A549 (cell line): Measurements from ENCODE around the gene MRPL44. TPM values are rescaled to one million over a fixed set of nuclear protein-coding genes. Genes with fewer than 3 reads are reported as not detected.
A peak's percentile ranks its signal among the peaks of the same experiment; 100 is the strongest.

Experiments
- ATAC-seq, 2 experiments: fragments of 200-7000 bp in 1 of 2; fragments of >200 bp in 1 of 2; cut with Nextera tagmentation in 1 of 2; cut with Tn5 transposase in 1 of 2; 3 replicates each; pipeline versions ENCODE4 v1.8.0 to v1.9.1; 2018 to 2020; ENCODE audit warnings: mild to moderate bottlenecking in 1 of 2, moderate library complexity in 1 of 2
- CTCF ChIA-PET: fragments of 300-600 bp; sonication (Branson Sonifier 250); formaldehyde crosslinking; extraction: SDS; loops from one replicate; lab custom pipeline; 2021; ENCODE audit warnings: antibody characterized with exemption, inconsistent platforms; lab: Yijun Ruan, JAX
- POLR2A ChIA-PET: fragments of 350-600 bp; formaldehyde crosslinking; extraction: SDS; loops from one replicate; lab custom pipeline; 2021; ENCODE audit warnings: antibody characterized with exemption, inconsistent platforms; lab: Yijun Ruan, JAX
- DNase-seq, 2 experiments: peaks; one replicate each; pipeline versions ENCODE4 v3.0.0 to v3.0.0-alpha.2; 2011 to 2016; ENCODE audit warnings: low read depth in 1 of 2, low spot score in 1 of 2
- FAIRE-seq: peaks from 2 replicates; lab custom pipeline; 2011; peaks lifted over from hg19 to GRCh38; lab: Jason Lieb, UNC
- H3K27ac ChIP-seq, 2 experiments: fragments of >200 bp; sonication (Bioruptor Twin); formaldehyde crosslinking; 3 replicates each; pipeline ENCODE4 v1.5.1; 2016 to 2017
- H3K4me1 ChIP-seq: fragments of >200 bp; sonication (Bioruptor Twin); formaldehyde crosslinking; 3 replicates; pipeline ENCODE4 v1.6.1; 2016
- H3K4me2 ChIP-seq: fragments of >200 bp; sonication (Bioruptor Twin); formaldehyde crosslinking; 3 replicates; pipeline ENCODE4 v1.6.1; 2016
- H3K4me3 ChIP-seq: fragments of >200 bp; sonication (Bioruptor Twin); formaldehyde crosslinking; 3 replicates; pipeline ENCODE4 v1.5.1; 2016
- H3K9me3 ChIP-seq: fragments of >200 bp; sonication (Bioruptor Twin); formaldehyde crosslinking; 3 replicates; pipeline ENCODE4 v1.6.1; 2016
- BCL3 ChIP-seq: fragments of >200 bp; sonication (Bioruptor Twin); formaldehyde crosslinking; IDR thresholded peaks from 3 replicates; pipeline ENCODE4 v1.6.1; 2016
- FOXS1 ChIP-seq: fragments of 250-450 bp; sonication (Bioruptor Pico); IDR thresholded peaks from 2 replicates; pipeline ENCODE4 v1.5.0; 2020; ENCODE audit warnings: mild to moderate bottlenecking, moderate library complexity
- HMGXB4 ChIP-seq: fragments of 250-450 bp; sonication (Bioruptor Pico); IDR thresholded peaks from 2 replicates; pipeline ENCODE4 v1.5.0; 2021; ENCODE audit warnings: mild to moderate bottlenecking, moderate library complexity, borderline replicate concordance
- JUN ChIP-seq, 2 experiments: fragments of >200 bp; sonication (Bioruptor Twin); formaldehyde crosslinking; IDR thresholded peaks; 2 replicates in 1 of 2; 3 replicates in 1 of 2; pipeline ENCODE4 v1.6.1; 2016 to 2017
- KDM1A ChIP-seq: fragments of 200-600 bp; sonication (generic); IDR thresholded peaks from 2 replicates; pipeline ENCODE4 v1.6.1; 2016; ENCODE audit warnings: low read depth, mild to moderate bottlenecking
- MAFK ChIP-seq: fragments of 450-650 bp; IDR thresholded peaks from 2 replicates; pipeline ENCODE4 v1.6.1; 2014; ENCODE audit not compliant: partially characterized antibody
- PHF8 ChIP-seq: fragments of 200-600 bp; sonication (generic); IDR thresholded peaks from 2 replicates; pipeline ENCODE4 v1.6.1; 2016; ENCODE audit warnings: low read depth, mild to moderate bottlenecking, antibody characterized with exemption, moderate library complexity, borderline replicate concordance
- RARB ChIP-seq: fragments of 250-450 bp; sonication (Bioruptor Pico); IDR thresholded peaks from 2 replicates; pipeline ENCODE4 v1.8.0; 2021; ENCODE audit warnings: mild to moderate bottlenecking, moderate library complexity
- RFX5 ChIP-seq: fragments of 450-650 bp; IDR thresholded peaks from 2 replicates; pipeline ENCODE4 v1.7.1; 2014; ENCODE audit warnings: antibody characterized with exemption, mild to moderate bottlenecking, moderate library complexity
- SMC3 ChIP-seq: fragments of >200 bp; sonication (Bioruptor Twin); formaldehyde crosslinking; IDR thresholded peaks from 3 replicates; pipeline ENCODE4 v1.6.1; 2018; ENCODE audit warnings: inconsistent platforms
- SREBF2 ChIP-seq: fragments of 450-650 bp; IDR thresholded peaks from 2 replicates; pipeline ENCODE4 v1.6.1; 2014; ENCODE audit warnings: mild to moderate bottlenecking, moderate library complexity
- USF2 ChIP-seq: fragments of 450-650 bp; IDR thresholded peaks from 2 replicates; pipeline ENCODE4 v1.6.1; 2014; ENCODE audit warnings: antibody characterized with exemption
- ZSCAN20 ChIP-seq: fragments of 250-450 bp; sonication (Bioruptor Pico); IDR thresholded peaks from 2 replicates; pipeline ENCODE4 v1.8.0; 2022; ENCODE audit warnings: mild to moderate bottlenecking, moderate library complexity
- WGBS: methylation state at CpG from one replicate; pipeline ENCODE4 v1.1.6; 2017; ENCODE audit errors: missing lambda C conversion rate; 5-methylcytosine and 5-hydroxymethylcytosine counted together
- polyA plus RNA-seq, 4 experiments: library from polyadenylated mRNA; depleted of rRNA in 3 of 4; stranded (reverse); fragments of >200 nt; fragmentation: RNase III in 1 of 4; extraction: RNeasy Plus Mini Kit Qiagen cat#74134 plus additional on column Dnase treatment in 1 of 4; gene quantifications; 2 replicates in 3 of 4; 3 replicates in 1 of 4; pipeline ENCODE4 v1.2.3, GENCODE V29; 2011 to 2017
- TF ChIP-seq, protein P1 (sequence below): fragments of >200 bp; sonication (Bioruptor Twin); formaldehyde crosslinking; IDR thresholded peaks from 2 replicates; pipeline ENCODE4 v1.6.1; 2016
- TF ChIP-seq, protein P2 (sequence below): fragments of >200 bp; sonication (Bioruptor Twin); formaldehyde crosslinking; IDR thresholded peaks from 3 replicates; pipeline ENCODE4 v1.5.1; 2016

Gene MRPL44
- polyA plus RNA-seq, 2 of the 4 experiments (the other 2 are of a cell fraction): 39.0 to 39.2 TPM

DNA sequence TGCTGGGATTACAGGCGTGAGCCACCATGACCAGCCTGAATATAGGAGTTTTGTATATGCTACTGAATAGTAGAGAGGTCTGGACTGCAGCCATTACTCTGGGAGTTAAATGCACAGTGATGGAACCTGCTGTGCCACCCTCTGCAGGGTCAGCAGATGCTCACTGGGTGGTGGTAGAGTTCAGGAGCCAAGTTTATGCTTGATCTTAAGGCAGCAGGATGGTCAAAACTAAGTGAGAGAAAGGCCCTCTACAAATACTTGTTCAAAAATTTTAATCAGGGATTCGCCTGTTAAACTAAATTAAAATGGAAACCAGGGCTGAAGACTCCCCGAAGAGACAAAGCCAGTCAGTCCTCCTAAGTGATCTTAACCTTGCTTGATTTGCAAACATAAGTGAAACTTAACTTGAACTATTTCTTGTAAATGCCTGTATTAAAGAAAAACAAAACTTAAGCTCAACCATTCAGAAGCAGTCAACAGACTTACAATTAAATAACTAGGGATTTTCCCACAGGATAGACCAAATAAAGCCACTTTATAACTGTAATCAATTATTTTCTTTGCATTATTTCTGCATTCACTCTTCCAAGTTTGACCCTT lies 7.9 kb upstream of the MRPL44 start:
- POLR2A ChIA-PET: no interaction called here
- TF ChIP-seq HMGXB4 (CRISPR knock-in tag) (no peak), PHF8 (no peak), ZSCAN20 (CRISPR knock-in tag) (no peak), MAFK (no peak), FOXS1 (CRISPR knock-in tag) (no peak), SMC3 (no peak), JUN (IDR thresholded peaks at IDR 0.05) (no peak), RARB (CRISPR knock-in tag) (no peak)
- TF ChIP-seq, protein P1, sequence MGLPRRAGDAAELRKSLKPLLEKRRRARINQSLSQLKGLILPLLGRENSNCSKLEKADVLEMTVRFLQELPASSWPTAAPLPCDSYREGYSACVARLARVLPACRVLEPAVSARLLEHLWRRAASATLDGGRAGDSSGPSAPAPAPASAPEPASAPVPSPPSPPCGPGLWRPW: no peak
- TF ChIP-seq, protein P2, sequence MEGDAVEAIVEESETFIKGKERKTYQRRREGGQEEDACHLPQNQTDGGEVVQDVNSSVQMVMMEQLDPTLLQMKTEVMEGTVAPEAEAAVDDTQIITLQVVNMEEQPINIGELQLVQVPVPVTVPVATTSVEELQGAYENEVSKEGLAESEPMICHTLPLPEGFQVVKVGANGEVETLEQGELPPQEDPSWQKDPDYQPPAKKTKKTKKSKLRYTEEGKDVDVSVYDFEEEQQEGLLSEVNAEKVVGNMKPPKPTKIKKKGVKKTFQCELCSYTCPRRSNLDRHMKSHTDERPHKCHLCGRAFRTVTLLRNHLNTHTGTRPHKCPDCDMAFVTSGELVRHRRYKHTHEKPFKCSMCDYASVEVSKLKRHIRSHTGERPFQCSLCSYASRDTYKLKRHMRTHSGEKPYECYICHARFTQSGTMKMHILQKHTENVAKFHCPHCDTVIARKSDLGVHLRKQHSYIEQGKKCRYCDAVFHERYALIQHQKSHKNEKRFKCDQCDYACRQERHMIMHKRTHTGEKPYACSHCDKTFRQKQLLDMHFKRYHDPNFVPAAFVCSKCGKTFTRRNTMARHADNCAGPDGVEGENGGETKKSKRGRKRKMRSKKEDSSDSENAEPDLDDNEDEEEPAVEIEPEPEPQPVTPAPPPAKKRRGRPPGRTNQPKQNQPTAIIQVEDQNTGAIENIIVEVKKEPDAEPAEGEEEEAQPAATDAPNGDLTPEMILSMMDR: no peak
- Histone ChIP-seq H3K4me1 (no peaks in the 10 kb centered on the region), H3K9me3 (no peaks in the 10 kb centered on the region), H3K4me3 (no peak overlapping the region), H3K27ac (no peak overlapping the region), H3K4me2 (no peak overlapping the region)
- ATAC-seq (no peak), DNase-seq (peak in 1 of 2 experiments; percentile 28), FAIRE-seq (no peak)
- CTCF ChIA-PET: interaction anchor here (1.3 kb wide), 1 partner anchor 21 kb away, joined by 5 read pairs; no protein-coding TSS in a partner anchor
- 60% methylated on average over 3 of the region's 3 CpGs for WGBS

DNA sequence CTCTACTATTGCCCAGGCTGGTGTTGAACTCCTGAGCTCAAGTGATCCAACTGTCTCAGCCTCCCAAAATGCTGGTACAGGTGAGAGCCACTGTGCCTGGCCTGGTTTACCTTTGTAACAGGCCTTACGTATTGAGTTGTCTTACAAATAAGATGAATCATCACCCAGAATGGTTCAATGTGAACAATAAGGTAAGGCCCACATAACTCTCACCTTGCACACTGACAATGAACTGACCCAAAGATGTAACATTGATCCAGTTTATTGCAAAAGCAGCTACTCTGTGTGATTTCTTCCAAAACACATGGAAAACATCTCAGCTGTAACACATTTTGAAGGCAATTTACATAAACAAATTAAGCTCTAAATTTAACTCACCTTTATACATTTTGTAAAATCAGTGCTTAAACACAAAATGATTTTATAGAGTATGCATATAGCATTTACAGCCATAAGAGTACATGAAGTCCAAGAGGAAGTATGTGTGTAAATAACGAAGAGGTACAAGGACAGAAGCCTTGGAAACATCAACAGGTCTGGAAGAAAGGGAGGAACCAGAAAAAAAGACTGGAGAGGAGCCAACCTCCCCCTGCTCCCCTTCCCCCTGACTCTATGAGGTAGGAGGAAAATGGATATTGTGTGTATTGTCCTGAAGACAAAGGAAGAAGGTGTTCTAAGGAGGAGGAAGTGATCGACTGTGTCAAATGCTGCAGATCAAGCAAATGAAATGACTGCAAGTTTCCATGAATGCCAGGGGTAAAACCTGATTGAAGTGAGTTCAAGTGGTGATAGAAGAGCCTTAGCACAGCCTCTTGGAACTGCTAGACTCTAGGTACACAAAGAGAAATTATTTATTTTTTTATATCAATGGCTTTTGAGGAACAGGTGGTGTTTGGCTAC lies 6.6 kb upstream of the MRPL44 start:
- POLR2A ChIA-PET: no interaction called here
- DNase-seq (no peak), FAIRE-seq (no peak), ATAC-seq (no peak)
- no peaks in the 10 kb centered on the region for H3K4me1 ChIP-seq
- no peaks in the 10 kb centered on the region for H3K9me3 ChIP-seq
- WGBS: 76% methylated on average over 3 of the region's 3 CpGs
- H3K27ac ChIP-seq: no peak overlapping the region; a peak in 1 of 6 replicates
- CTCF ChIA-PET: interaction anchor here (1.3 kb wide), 1 partner anchor 19 kb away, joined by 5 read pairs; no protein-coding TSS in a partner anchor
- no peak overlapping the region for H3K4me3 ChIP-seq
- no peak overlapping the region for H3K4me2 ChIP-seq
- TF ChIP-seq KDM1A: no peak
- TF ChIP-seq FOXS1 (CRISPR knock-in tag): no peak
- no peak for TF ChIP-seq RARB (CRISPR knock-in tag)
- no peak for TF ChIP-seq BCL3
- TF ChIP-seq RFX5: no peak
- no peak for TF ChIP-seq USF2
- no peak for TF ChIP-seq SREBF2
